HEK293 (cell line): Measurements from ENCODE around the gene TOP3A.

Experiments
- CTCF ChIA-PET: fragments of 350-600 bp; formaldehyde crosslinking; extraction: SDS; loops from one replicate; lab custom pipeline; 2021; ENCODE audit warnings: antibody characterized with exemption; lab: Yijun Ruan, JAX
- POLR2A ChIA-PET: fragments of 300-600 bp; formaldehyde crosslinking; extraction: SDS; loops from one replicate; lab custom pipeline; 2020; ENCODE audit warnings: antibody characterized with exemption, inconsistent platforms; lab: Yijun Ruan, JAX
- H3K27ac ChIP-seq: fragments of 200-500 bp; sonication (Bioruptor generic); 2 replicates; pipeline ENCODE4 v1.5.1; 2014; ENCODE audit warnings: low read depth, low read length, control low read depth, inconsistent platforms; ENCODE audit errors: extremely low read depth
- H3K36me3 ChIP-seq, 2 experiments: fragments of 200-500 bp in 1 of 2; sonication (Bioruptor generic) in 1 of 2; 1 replicate in 1 of 2; 2 replicates in 1 of 2; pipeline ENCODE4 v1.5.1; 2014 to 2017; ENCODE audit warnings: inconsistent platforms in 2 of 2, low read length in 2 of 2; ENCODE audit not compliant: control insufficient read depth in 2 of 2, insufficient read depth in 1 of 2
- H3K4me1 ChIP-seq: fragments of 200-500 bp; sonication (Bioruptor generic); 2 replicates; pipeline ENCODE4 v1.5.1; 2014; ENCODE audit warnings: mild to moderate bottlenecking, low read length, inconsistent platforms; ENCODE audit not compliant: control insufficient read depth, insufficient read depth
- H3K4me3 ChIP-seq: 2 replicates; pipeline ENCODE4 v1.5.1; 2011; ENCODE audit warnings: low read depth, mild to moderate bottlenecking, control low read depth, low read length, moderate library complexity
- H3K9me3 ChIP-seq: fragments of 200-500 bp; sonication (Bioruptor generic); 2 replicates; pipeline ENCODE4 v1.5.1; 2014; ENCODE audit warnings: low read depth, low read length, inconsistent platforms; ENCODE audit not compliant: control insufficient read depth, insufficient read depth
- BCL11A ChIP-seq: fragments of 450-650 bp; formaldehyde crosslinking; IDR thresholded peaks from 2 replicates; pipeline ENCODE4 v1.5.1; 2016; ENCODE audit warnings: low read depth, missing biosample characterization, missing genetic modification characterization
- EGR2 ChIP-seq: fragments of 450-650 bp; formaldehyde crosslinking; IDR thresholded peaks from 2 replicates; pipeline ENCODE4 v1.5.1; 2016; ENCODE audit warnings: low read depth, missing biosample characterization, missing genetic modification characterization
- KLF9 ChIP-seq: fragments of 450-650 bp; formaldehyde crosslinking; IDR thresholded peaks from 2 replicates; pipeline ENCODE4 v1.5.1; 2016; ENCODE audit warnings: missing biosample characterization, missing genetic modification characterization, low read depth
- MYNN ChIP-seq: fragments of 450-650 bp; formaldehyde crosslinking; IDR thresholded peaks from 2 replicates; pipeline ENCODE4 v1.5.1; 2016; ENCODE audit warnings: missing biosample characterization, missing genetic modification characterization, borderline replicate concordance
- SP7 ChIP-seq: fragments of 450-650 bp; formaldehyde crosslinking; IDR thresholded peaks from 2 replicates; pipeline ENCODE4 v1.5.1; 2016; ENCODE audit warnings: missing biosample characterization, missing genetic modification characterization
- ZFHX2 ChIP-seq: fragments of 450-650 bp; formaldehyde crosslinking; conservative IDR thresholded peaks from 2 replicates; pipeline ENCODE4 v1.5.1; 2016; ENCODE audit warnings: missing biosample characterization, missing genetic modification characterization
- ZFP37 ChIP-seq: fragments of 450-650 bp; formaldehyde crosslinking; IDR thresholded peaks from 2 replicates; pipeline ENCODE4 v1.5.1; 2016; ENCODE audit warnings: missing biosample characterization, missing genetic modification characterization
- ZIC2 ChIP-seq: fragments of 450-650 bp; formaldehyde crosslinking; IDR thresholded peaks from 2 replicates; pipeline ENCODE4 v1.5.1; 2016; ENCODE audit warnings: missing biosample characterization, missing genetic modification characterization
- ZNF112 ChIP-seq: fragments of 450-650 bp; formaldehyde crosslinking; IDR thresholded peaks from 2 replicates; pipeline ENCODE4 v1.5.0; 2017; ENCODE audit warnings: missing biosample characterization, missing genetic modification characterization
- ZNF146 ChIP-seq: fragments of 450-650 bp; formaldehyde crosslinking; IDR thresholded peaks from 2 replicates; pipeline ENCODE4 v1.5.1; 2016; ENCODE audit warnings: missing biosample characterization, missing genetic modification characterization
- ZNF184 ChIP-seq: fragments of 450-650 bp; IDR thresholded peaks from 2 replicates; pipeline ENCODE4 v1.5.1; 2018; ENCODE audit warnings: missing biosample characterization, mild to moderate bottlenecking, missing genetic modification characterization
- ZNF23 ChIP-seq: fragments of 450-650 bp; formaldehyde crosslinking; IDR thresholded peaks from 2 replicates; pipeline ENCODE4 v1.5.1; 2016; ENCODE audit warnings: missing biosample characterization, missing genetic modification characterization, borderline replicate concordance
- ZNF585B ChIP-seq: fragments of 450-650 bp; formaldehyde crosslinking; IDR thresholded peaks from 2 replicates; pipeline ENCODE4 v1.5.1; 2016; ENCODE audit warnings: missing biosample characterization, missing genetic modification characterization
- ZNF623 ChIP-seq: fragments of 450-650 bp; formaldehyde crosslinking; IDR thresholded peaks from 2 replicates; pipeline ENCODE4 v1.5.1; 2016; ENCODE audit warnings: missing biosample characterization, missing genetic modification characterization
- ZNF654 ChIP-seq: fragments of 450-650 bp; formaldehyde crosslinking; IDR thresholded peaks from 2 replicates; pipeline ENCODE4 v1.5.1; 2016; ENCODE audit warnings: low read depth, missing biosample characterization, missing genetic modification characterization
- ZNF664 ChIP-seq: fragments of 450-650 bp; formaldehyde crosslinking; IDR thresholded peaks from 2 replicates; pipeline ENCODE4 v1.5.1; 2016; ENCODE audit warnings: missing biosample characterization, missing genetic modification characterization
- ZSCAN30 ChIP-seq: fragments of 450-650 bp; IDR thresholded peaks from 2 replicates; pipeline ENCODE4 v1.5.1; 2018; ENCODE audit warnings: missing biosample characterization, mild to moderate bottlenecking, missing genetic modification characterization, moderate library complexity
- TF ChIP-seq, protein P1 (sequence below): fragments of 450-650 bp; formaldehyde crosslinking; IDR thresholded peaks from 2 replicates; pipeline ENCODE4 v1.5.1; 2016; ENCODE audit warnings: missing biosample characterization, missing genetic modification characterization
- TF ChIP-seq, protein P2 (sequence below): fragments of 450-650 bp; formaldehyde crosslinking; IDR thresholded peaks from 2 replicates; pipeline ENCODE4 v1.5.1; 2016; ENCODE audit warnings: missing biosample characterization, missing genetic modification characterization
- TF ChIP-seq, protein P3 (sequence below): fragments of 450-650 bp; formaldehyde crosslinking; IDR thresholded peaks from 2 replicates; pipeline ENCODE4 v1.5.1; 2017; ENCODE audit warnings: missing biosample characterization, mild to moderate bottlenecking, missing genetic modification characterization, moderate library complexity
- TF ChIP-seq, protein P4 (sequence below): fragments of 450-650 bp; formaldehyde crosslinking; IDR thresholded peaks from 2 replicates; pipeline ENCODE4 v1.5.1; 2016; ENCODE audit warnings: missing biosample characterization, missing genetic modification characterization
- TF ChIP-seq, protein P5 (sequence below): fragments of 450-650 bp; formaldehyde crosslinking; IDR thresholded peaks from 2 replicates; pipeline ENCODE4 v1.5.1; 2016; ENCODE audit warnings: missing biosample characterization, missing genetic modification characterization
- TF ChIP-seq, protein P6 (sequence below): fragments of 450-650 bp; formaldehyde crosslinking; IDR thresholded peaks from 2 replicates; pipeline ENCODE4 v1.5.1; 2016; ENCODE audit warnings: missing biosample characterization, missing genetic modification characterization

Gene TOP3A

DNA sequence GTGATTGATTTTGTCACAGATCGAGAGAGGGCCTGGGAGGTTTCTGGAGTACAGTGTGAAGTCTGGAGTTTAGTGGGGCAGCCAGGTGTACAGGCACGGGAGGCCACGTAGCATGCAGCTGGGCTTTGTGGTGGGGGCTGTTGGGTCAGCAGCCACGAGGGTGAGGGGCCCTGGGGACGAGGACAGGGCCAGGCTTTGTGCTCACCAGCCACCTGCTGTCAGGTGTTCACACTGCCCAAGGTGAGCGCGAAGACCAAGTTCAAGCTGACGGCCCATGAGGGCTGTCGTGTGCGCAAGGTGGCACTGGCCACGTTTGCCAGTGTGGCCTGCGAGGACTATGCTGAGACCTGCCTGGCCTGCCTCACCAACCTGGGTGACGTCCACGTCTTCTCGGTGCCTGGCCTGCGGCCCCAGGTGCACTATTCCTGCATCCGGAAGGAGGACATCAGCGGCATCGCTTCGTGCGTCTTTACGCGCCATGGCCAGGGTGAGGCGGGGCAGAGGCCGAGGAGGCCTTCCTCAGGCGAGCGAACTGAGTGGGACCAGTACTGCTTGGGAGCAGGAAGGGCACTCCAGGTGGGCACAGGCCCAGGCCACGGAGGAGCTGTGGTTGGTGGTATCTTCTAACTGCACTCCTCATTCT lies 73.4 kb downstream of the TOP3A start:
- no peak overlapping the region for H3K4me3 ChIP-seq
- no peaks in the 10 kb centered on the region for H3K4me1 ChIP-seq
- POLR2A ChIA-PET, result no interaction called here
- H3K9me3 ChIP-seq, result no peaks in the 10 kb centered on the region
- CTCF ChIA-PET, result no interaction called here
- H3K27ac ChIP-seq, result no peak overlapping the region
- peaks cover 6 to 90% of the 10 kb centered on the region in 2 experiments; a peak in 2 of 3 replicates for H3K36me3 ChIP-seq
- no peak for TF ChIP-seq ZNF664 (tag by site-specific recombination)
- no peak for TF ChIP-seq ZSCAN30 (tag by site-specific recombination)
- TF ChIP-seq, protein P1, sequence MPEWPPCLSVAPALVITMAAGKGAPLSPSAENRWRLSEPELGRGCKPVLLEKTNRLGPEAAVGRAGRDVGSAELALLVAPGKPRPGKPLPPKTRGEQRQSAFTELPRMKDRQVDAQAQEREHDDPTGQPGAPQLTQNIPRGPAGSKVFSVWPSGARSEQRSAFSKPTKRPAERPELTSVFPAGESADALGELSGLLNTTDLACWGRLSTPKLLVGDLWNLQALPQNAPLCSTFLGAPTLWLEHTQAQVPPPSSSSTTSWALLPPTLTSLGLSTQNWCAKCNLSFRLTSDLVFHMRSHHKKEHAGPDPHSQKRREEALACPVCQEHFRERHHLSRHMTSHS (tag by site-specific recombination), result no peak
- TF ChIP-seq SP7 (tag by site-specific recombination), result no peak
- no peak for TF ChIP-seq ZNF146 (tag by site-specific recombination)
- no peak for TF ChIP-seq BCL11A
- TF ChIP-seq, protein P2, sequence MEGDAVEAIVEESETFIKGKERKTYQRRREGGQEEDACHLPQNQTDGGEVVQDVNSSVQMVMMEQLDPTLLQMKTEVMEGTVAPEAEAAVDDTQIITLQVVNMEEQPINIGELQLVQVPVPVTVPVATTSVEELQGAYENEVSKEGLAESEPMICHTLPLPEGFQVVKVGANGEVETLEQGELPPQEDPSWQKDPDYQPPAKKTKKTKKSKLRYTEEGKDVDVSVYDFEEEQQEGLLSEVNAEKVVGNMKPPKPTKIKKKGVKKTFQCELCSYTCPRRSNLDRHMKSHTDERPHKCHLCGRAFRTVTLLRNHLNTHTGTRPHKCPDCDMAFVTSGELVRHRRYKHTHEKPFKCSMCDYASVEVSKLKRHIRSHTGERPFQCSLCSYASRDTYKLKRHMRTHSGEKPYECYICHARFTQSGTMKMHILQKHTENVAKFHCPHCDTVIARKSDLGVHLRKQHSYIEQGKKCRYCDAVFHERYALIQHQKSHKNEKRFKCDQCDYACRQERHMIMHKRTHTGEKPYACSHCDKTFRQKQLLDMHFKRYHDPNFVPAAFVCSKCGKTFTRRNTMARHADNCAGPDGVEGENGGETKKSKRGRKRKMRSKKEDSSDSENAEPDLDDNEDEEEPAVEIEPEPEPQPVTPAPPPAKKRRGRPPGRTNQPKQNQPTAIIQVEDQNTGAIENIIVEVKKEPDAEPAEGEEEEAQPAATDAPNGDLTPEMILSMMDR (tag by site-specific recombination), result no peak; the same call in 1 of the 2 replicates
- no peak for TF ChIP-seq ZNF23 (tag by site-specific recombination)
- no peak for TF ChIP-seq ZNF654 (tag by site-specific recombination)
- TF ChIP-seq, protein P3, sequence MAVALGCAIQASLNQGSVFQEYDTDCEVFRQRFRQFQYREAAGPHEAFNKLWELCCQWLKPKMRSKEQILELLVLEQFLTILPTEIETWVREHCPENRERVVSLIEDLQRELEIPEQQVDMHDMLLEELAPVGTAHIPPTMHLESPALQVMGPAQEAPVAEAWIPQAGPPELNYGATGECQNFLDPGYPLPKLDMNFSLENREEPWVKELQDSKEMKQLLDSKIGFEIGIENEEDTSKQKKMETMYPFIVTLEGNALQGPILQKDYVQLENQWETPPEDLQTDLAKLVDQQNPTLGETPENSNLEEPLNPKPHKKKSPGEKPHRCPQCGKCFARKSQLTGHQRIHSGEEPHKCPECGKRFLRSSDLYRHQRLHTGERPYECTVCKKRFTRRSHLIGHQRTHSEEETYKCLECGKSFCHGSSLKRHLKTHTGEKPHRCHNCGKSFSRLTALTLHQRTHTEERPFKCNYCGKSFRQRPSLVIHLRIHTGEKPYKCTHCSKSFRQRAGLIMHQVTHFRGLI (tag by site-specific recombination), result no peak
- TF ChIP-seq, protein P4, sequence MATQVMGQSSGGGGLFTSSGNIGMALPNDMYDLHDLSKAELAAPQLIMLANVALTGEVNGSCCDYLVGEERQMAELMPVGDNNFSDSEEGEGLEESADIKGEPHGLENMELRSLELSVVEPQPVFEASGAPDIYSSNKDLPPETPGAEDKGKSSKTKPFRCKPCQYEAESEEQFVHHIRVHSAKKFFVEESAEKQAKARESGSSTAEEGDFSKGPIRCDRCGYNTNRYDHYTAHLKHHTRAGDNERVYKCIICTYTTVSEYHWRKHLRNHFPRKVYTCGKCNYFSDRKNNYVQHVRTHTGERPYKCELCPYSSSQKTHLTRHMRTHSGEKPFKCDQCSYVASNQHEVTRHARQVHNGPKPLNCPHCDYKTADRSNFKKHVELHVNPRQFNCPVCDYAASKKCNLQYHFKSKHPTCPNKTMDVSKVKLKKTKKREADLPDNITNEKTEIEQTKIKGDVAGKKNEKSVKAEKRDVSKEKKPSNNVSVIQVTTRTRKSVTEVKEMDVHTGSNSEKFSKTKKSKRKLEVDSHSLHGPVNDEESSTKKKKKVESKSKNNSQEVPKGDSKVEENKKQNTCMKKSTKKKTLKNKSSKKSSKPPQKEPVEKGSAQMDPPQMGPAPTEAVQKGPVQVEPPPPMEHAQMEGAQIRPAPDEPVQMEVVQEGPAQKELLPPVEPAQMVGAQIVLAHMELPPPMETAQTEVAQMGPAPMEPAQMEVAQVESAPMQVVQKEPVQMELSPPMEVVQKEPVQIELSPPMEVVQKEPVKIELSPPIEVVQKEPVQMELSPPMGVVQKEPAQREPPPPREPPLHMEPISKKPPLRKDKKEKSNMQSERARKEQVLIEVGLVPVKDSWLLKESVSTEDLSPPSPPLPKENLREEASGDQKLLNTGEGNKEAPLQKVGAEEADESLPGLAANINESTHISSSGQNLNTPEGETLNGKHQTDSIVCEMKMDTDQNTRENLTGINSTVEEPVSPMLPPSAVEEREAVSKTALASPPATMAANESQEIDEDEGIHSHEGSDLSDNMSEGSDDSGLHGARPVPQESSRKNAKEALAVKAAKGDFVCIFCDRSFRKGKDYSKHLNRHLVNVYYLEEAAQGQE (tag by site-specific recombination), result no peak
- TF ChIP-seq ZNF623 (tag by site-specific recombination), result no peak
- TF ChIP-seq, protein P5, sequence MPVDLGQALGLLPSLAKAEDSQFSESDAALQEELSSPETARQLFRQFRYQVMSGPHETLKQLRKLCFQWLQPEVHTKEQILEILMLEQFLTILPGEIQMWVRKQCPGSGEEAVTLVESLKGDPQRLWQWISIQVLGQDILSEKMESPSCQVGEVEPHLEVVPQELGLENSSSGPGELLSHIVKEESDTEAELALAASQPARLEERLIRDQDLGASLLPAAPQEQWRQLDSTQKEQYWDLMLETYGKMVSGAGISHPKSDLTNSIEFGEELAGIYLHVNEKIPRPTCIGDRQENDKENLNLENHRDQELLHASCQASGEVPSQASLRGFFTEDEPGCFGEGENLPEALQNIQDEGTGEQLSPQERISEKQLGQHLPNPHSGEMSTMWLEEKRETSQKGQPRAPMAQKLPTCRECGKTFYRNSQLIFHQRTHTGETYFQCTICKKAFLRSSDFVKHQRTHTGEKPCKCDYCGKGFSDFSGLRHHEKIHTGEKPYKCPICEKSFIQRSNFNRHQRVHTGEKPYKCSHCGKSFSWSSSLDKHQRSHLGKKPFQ (tag by site-specific recombination), result no peak

DNA sequence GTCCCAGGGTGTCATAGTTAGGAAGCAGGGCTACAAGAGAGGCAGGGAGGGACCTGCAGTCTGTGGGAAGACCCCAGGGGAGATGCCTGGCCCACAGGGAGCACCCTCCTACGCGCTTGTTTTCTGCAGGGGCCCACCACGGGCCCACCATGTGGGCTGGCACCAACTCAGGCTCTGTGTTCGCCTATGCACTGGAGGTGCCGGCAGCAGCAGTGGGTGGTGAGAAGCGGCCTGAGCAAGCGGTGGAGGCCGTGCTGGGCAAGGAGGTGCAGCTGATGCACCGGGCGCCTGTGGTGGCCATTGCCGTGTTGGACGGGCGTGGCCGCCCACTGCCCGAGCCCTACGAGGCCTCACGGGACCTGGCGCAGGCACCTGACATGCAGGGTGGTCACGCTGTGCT lies 74.3 kb downstream of the TOP3A start:
- CTCF ChIA-PET, result no interaction called here
- POLR2A ChIA-PET, result interaction anchor here (1.0 kb wide), 1 partner anchor 84 kb away, joined by 3 read pairs; no protein-coding TSS in a partner anchor
- H3K36me3 ChIP-seq, result peaks cover 6 to 90% of the 10 kb centered on the region in 2 experiments; a peak in 2 of 3 replicates
- TF ChIP-seq EGR2 (tag by site-specific recombination) (peak; percentile 76), ZNF585B (tag by site-specific recombination) (no peak), ZFP37 (tag by site-specific recombination) (no peak), ZIC2 (peak; percentile 69), ZNF184 (tag by site-specific recombination) (no peak), KLF9 (tag by site-specific recombination) (no peak), MYNN (tag by site-specific recombination) (no peak), ZNF112 (tag by site-specific recombination) (no peak), ZFHX2 (tag by site-specific recombination) (peak; percentile 62)
- TF ChIP-seq, protein P6, sequence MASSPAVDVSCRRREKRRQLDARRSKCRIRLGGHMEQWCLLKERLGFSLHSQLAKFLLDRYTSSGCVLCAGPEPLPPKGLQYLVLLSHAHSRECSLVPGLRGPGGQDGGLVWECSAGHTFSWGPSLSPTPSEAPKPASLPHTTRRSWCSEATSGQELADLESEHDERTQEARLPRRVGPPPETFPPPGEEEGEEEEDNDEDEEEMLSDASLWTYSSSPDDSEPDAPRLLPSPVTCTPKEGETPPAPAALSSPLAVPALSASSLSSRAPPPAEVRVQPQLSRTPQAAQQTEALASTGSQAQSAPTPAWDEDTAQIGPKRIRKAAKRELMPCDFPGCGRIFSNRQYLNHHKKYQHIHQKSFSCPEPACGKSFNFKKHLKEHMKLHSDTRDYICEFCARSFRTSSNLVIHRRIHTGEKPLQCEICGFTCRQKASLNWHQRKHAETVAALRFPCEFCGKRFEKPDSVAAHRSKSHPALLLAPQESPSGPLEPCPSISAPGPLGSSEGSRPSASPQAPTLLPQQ (tag by site-specific recombination), result no peak
- TF ChIP-seq, protein P1 (tag by site-specific recombination), result no peak

More for the DNA sequence above, 74.3 kb downstream of the TOP3A start:
- H3K4me1 ChIP-seq, result no peaks in the 10 kb centered on the region
- no peak overlapping the region for H3K4me3 ChIP-seq
- H3K9me3 ChIP-seq, result no peaks in the 10 kb centered on the region
- H3K27ac ChIP-seq, result no peak overlapping the region
